ENCODE results near the gene FSTL5. TPM values are rescaled to one million over a fixed set of nuclear protein-coding genes. Genes with fewer than 3 reads are reported as not detected.

The FSTL5 gene
- total RNA-seq, 2 donors from 2014 or later = 0.24 to 1.1 TPM

GRCh38 chr4:161336621-161337020 lies 827.2 kb downstream of the FSTL5 start:
- Mint-ChIP-seq H3K4me1 (no peaks in the 10 kb centered on the region), H3K27me3 (ENCODE audit: insufficient read depth) (no peaks in the 10 kb centered on the region), H3K36me3 (ENCODE audit: low read depth) (no peaks in the 10 kb centered on the region), H3K9me3 (no peaks in the 10 kb centered on the region), H3K4me3 (no peak overlapping the region), H3K27ac (no peak overlapping the region)
- H3K4me1 ChIP-seq (ENCODE audit: control insufficient read depth, insufficient read depth, low read length) = no peaks in the 10 kb centered on the region
- H3K9ac ChIP-seq (ENCODE audit: extremely low read depth, low read length, poor library complexity, severe bottlenecking) = no peak overlapping the region
- no peaks in the 10 kb centered on the region for H3K36me3 ChIP-seq (ENCODE audit: control insufficient read depth, insufficient read depth, low read length)
- H3K27me3 ChIP-seq (ENCODE audit: control insufficient read depth, insufficient read depth, low read length, poor library complexity, severe bottlenecking) = no peaks in the 10 kb centered on the region
- no peak overlapping the region for H3K4me3 ChIP-seq (ENCODE audit: low read length)
- TF ChIP-seq CTCF (conservative IDR thresholded peaks at IDR 0.05) = no peak
- 98% methylated on average over 5 of the region's 5 CpGs; no CpG with 5 or more reads in 1 of the 2 experiments for WGBS, 2 experiments (ENCODE audit: insufficient coverage in 1 of 2, insufficient read length in 1 of 2)
- H3K27ac ChIP-seq (ENCODE audit: low read depth, low read length) = no peak overlapping the region
- no peak for DNase-seq
- H3K9me3 ChIP-seq (ENCODE audit: control insufficient read depth, low read length) = no peaks in the 10 kb centered on the region

GRCh38 chr4:161336016-161336530 lies 827.7 kb downstream of the FSTL5 start:
- Histone ChIP-seq H3K27me3 (ENCODE audit: control insufficient read depth, insufficient read depth, low read length, poor library complexity, severe bottlenecking) (no peaks in the 10 kb centered on the region), H3K9ac (ENCODE audit: extremely low read depth, low read length, poor library complexity, severe bottlenecking) (no peak overlapping the region), H3K36me3 (ENCODE audit: control insufficient read depth, insufficient read depth, low read length) (no peaks in the 10 kb centered on the region), H3K4me1 (ENCODE audit: control insufficient read depth, insufficient read depth, low read length) (no peaks in the 10 kb centered on the region), H3K27ac (ENCODE audit: low read depth, low read length) (no peak overlapping the region), H3K4me3 (ENCODE audit: low read length) (no peak overlapping the region), H3K9me3 (ENCODE audit: control insufficient read depth, low read length) (no peaks in the 10 kb centered on the region)
- H3K36me3 Mint-ChIP-seq (ENCODE audit: low read depth) = no peaks in the 10 kb centered on the region
- TF ChIP-seq CTCF (conservative IDR thresholded peaks at IDR 0.05) = no peak
- no peaks in the 10 kb centered on the region for H3K27me3 Mint-ChIP-seq (ENCODE audit: insufficient read depth)
- H3K4me3 Mint-ChIP-seq = no peak overlapping the region
- no peaks in the 10 kb centered on the region for H3K9me3 Mint-ChIP-seq
- no peaks in the 10 kb centered on the region for H3K4me1 Mint-ChIP-seq
- no peak for DNase-seq
- H3K27ac Mint-ChIP-seq = no peak overlapping the region
- WGBS, 2 experiments (ENCODE audit: insufficient coverage in 1 of 2, insufficient read length in 1 of 2) = 87% methylated on average over 1 of the region's 2 CpGs; no CpG with 5 or more reads in 1 of the 2 experiments

Measured in endodermal cell (in vitro differentiated cells).